Skeletal muscle satellite cell (primary cell): ENCODE measurements around the gene PPP1R36.
"Not testable (repeated sequence)": the region's sequence is repeated elsewhere in the genome, so short reads cannot be mapped to it uniquely, and the experiment has no call there.

Experiments
- H3K27me3 ChIP-seq: 2 replicates; pipeline ENCODE4 v1.7.0; 2013; ENCODE audit warnings: low read length; ENCODE audit not compliant: control insufficient read depth, insufficient read depth
- H3K36me3 ChIP-seq: 2 replicates; pipeline ENCODE4 v1.7.0; 2013; ENCODE audit warnings: mild to moderate bottlenecking, control low read depth, low read length; ENCODE audit not compliant: insufficient read depth
- H3K4me1 ChIP-seq: 2 replicates; pipeline ENCODE4 v1.7.0; 2013; ENCODE audit warnings: low read length; ENCODE audit not compliant: control insufficient read depth, insufficient read depth
- H3K4me2 ChIP-seq: 2 replicates; pipeline ENCODE4 v1.7.0; 2013; ENCODE audit warnings: mild to moderate bottlenecking, low read length
- H3K4me3 ChIP-seq: 2 replicates; pipeline ENCODE4 v1.7.0; 2013; ENCODE audit warnings: low read length
- H3K9ac ChIP-seq: 2 replicates; pipeline ENCODE4 v1.7.0; 2013; ENCODE audit warnings: mild to moderate bottlenecking, low read depth, low read length, moderate library complexity
- H3K9me3 ChIP-seq: replicated peaks from 2 replicates; pipeline ENCODE4 v1.7.0; 2013; ENCODE audit warnings: mild to moderate bottlenecking, control low read depth, low read length

The PPP1R36 gene

DNA sequence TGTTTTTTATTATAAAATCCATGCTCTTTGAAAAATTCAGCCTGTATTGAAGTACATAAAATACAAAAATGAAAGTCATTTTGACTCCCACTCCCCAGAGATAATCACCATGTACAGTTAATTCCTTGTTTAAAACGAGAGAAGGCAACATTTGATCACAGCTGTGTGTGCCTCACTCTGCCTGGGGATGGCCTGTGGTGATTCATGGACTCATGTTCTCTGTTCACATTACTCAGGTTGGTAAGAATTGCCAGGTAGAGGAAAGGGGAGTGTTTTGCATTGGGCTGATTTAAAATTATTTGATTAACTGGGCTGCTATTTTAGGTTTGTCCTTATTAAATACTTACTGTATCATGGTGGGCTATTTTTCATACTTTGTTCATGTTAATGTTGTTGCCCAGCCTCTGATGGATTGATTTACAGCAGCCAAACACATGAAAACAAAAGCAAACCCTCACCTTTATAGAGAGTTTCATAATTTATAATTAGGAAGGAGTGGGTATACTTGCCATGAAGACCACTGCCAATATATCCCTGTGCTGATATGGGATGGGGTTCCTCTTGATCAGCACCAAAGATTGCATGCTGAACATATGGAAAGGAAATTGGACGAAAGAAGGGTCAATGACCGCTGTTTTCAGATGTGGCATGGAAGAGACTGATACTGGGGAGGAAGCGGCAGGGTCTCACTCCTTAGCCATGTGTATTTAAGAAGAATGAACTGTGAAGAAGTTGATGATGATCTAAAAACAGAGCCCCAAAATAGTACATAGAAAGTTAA is 42.2 kb upstream of the PPP1R36 start:
- Histone ChIP-seq H3K9me3 (no peaks in the 10 kb centered on the region), H3K27me3 (no peaks in the 10 kb centered on the region), H3K36me3 (no peaks in the 10 kb centered on the region), H3K4me2 (peak overlapping the region; percentile 91), H3K9ac (peak overlapping the region; percentile 56), H3K4me3 (peak overlapping the region; percentile 67), H3K4me1 (peaks cover 39% of the 10 kb centered on the region)

DNA sequence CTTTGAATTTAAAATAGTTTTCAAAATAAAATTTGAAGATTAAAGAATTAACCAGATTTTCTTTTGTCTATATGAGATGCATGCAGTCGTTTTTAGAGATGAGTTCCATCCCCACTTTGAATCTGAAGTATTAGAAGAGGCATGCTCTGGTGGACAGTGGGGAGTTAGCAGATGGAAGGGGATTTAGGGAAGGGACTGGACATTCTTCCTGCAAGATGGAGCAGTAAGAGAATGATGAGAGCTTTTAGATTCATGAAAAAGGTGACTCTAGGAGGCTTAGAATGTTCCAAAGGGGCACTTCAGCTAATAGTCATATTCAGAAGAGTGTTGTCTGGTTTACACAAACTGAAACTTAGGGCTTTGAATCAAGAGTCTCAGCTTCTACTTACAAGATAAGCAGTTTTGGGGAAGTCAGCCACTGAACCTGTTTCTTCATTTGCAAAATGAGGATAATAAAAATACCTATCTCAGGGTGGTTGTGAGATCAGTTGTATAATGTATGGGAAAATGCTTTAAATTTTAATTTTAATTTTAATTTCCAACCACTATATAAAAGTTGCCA is 41.5 kb upstream of the PPP1R36 start:
- Histone ChIP-seq H3K9ac (no peak overlapping the region), H3K36me3 (no peaks in the 10 kb centered on the region), H3K4me2 (peak overlapping the region; percentile 91), H3K27me3 (no peaks in the 10 kb centered on the region), H3K4me3 (no peak overlapping the region), H3K9me3 (no peaks in the 10 kb centered on the region), H3K4me1 (peaks cover 38% of the 10 kb centered on the region)

DNA sequence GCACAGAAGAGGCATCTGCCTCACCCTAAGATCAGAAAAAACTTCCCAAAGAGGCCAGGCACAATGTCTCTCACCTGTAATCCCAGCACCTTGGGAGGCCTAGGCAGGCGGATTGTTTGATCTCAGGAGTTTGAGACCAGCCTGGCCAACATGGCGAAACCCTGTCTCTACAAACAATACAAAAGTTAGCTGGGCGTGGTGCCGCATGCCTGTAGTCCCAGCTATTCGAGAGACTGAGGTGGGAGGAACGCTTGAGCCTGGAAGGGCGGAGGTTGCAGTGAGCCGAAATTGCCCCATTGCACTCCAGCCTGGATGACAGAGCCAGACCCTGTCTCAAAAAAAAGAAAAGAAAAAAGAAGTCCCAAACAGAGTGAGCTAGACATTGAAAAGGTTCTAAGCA is 40.7 kb upstream of the PPP1R36 start:
- Histone ChIP-seq H3K4me1 (peaks cover 38% of the 10 kb centered on the region), H3K9ac (no peak overlapping the region)

DNA sequence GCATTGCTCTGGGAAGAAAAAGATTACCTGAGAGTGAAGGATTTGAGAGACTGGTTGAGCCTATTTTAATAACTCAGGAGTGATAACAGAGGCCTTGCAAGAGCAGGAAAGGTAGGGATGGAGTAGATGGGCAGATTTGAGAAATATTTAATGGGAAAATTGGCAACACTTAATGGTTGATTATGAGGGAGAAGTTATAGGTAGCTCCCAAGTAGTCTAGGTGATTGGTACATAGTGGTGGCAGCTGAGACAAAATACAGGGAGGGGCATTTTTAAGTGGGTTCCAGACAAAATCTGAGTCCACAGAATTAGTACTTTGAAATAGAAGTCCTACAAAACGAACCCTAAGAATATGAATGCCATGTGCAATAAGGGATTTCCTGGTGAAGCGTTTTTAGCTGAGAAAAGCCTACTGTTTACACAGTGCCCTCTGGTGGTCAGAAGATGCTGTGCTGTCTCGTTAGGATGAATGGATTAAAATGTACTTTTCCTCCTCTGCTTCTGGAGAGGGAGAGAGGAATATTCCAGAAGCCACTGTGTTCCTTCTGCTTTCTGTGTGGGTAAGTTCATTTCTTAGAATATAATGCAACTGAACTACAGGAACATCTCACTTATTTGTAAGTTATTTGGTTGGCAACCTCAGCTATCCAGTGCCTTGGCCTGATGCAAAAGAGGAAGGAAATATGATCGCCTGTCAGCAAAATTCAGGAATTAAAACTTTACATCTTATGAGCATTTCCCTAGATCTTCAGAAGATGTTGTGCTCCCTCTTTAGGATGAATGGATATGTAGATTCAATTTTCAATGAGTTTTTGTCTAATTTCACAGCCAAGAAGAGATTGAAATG is 38.7 kb upstream of the PPP1R36 start:
- H3K9me3 ChIP-seq = no peaks in the 10 kb centered on the region
- no peak overlapping the region for H3K9ac ChIP-seq
- no peaks in the 10 kb centered on the region for H3K36me3 ChIP-seq
- no peaks in the 10 kb centered on the region for H3K27me3 ChIP-seq
- H3K4me1 ChIP-seq = peaks cover 41% of the 10 kb centered on the region
- no peak overlapping the region for H3K4me3 ChIP-seq
- peak overlapping the region; percentile 50 for H3K4me2 ChIP-seq

More for the DNA sequence above, 40.7 kb upstream of the PPP1R36 start:
- Histone ChIP-seq H3K4me2 (no peak overlapping the region), H3K9me3 (no peaks in the 10 kb centered on the region), H3K4me3 (no peak overlapping the region), H3K27me3 (no peaks in the 10 kb centered on the region), H3K36me3 (no peaks in the 10 kb centered on the region)

DNA sequence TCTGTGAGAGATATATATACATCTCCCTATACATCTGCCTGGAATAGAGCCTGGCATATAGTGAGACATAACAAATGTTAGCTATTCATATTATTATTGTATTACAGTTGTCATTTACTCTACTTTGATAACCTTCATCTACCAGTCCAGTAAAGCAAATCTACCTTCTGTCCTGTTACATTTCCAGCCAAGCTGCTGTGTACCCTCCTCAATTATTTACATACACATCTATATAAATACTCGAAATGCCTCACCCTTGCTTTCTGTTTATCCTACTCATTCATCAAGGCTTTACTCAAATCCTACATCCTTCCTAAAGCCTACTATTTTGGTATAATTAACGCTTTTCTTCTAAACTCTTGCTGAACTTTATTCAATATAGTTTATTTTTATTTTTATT is 36.5 kb upstream of the PPP1R36 start:
- Histone ChIP-seq H3K4me2 (no peak overlapping the region), H3K9me3 (no peaks in the 10 kb centered on the region), H3K36me3 (no peaks in the 10 kb centered on the region), H3K9ac (no peak overlapping the region), H3K4me1 (peaks cover 23% of the 10 kb centered on the region), H3K4me3 (no peak overlapping the region), H3K27me3 (no peaks in the 10 kb centered on the region)

DNA sequence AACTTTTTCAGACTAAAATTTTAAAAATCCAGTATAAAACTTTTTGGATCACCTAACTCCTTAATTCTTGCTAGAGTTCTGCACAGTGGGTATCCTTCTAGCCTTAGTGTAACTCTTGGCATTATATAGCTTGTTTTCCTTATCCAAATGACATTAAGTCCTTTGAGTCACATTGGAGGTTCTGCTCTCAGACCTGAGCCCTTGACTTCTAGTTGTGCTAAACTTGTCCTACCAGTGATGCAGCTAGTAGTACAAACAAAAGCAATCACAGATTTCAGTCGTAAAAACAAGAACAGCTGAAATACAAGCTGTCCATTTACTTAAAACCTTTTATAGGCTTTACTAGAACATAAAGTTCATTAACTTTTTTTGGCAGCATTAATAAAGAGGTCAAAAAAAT is 34.7 kb upstream of the PPP1R36 start:
- H3K4me3 ChIP-seq = no peak overlapping the region
- H3K4me2 ChIP-seq = no peak overlapping the region
- no peak overlapping the region for H3K9ac ChIP-seq
- H3K4me1 ChIP-seq = peaks cover 13% of the 10 kb centered on the region
- no peaks in the 10 kb centered on the region for H3K9me3 ChIP-seq
- H3K36me3 ChIP-seq = no peaks in the 10 kb centered on the region
- H3K27me3 ChIP-seq = no peaks in the 10 kb centered on the region

DNA sequence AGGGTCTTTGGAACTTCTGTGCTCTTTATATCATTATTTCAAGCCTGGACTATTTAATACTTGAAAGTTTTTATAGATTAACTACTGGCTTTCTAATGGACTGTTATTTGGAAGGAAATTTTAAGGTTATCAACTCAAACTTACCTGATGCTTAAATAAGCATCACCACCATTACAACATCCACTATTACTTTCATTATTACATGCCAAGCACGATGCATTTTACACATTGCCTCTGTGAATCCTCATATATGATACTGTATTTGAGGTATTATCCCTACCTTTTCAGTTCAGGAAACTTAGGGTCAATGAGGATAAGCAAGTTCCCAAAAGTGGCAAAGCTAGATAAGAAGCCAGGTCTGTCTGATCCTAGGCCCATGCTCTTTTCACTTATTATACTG is 32.8 kb upstream of the PPP1R36 start:
- Histone ChIP-seq H3K36me3 (peaks cover 6% of the 10 kb centered on the region), H3K9ac (no peak overlapping the region), H3K4me2 (no peak overlapping the region), H3K9me3 (no peaks in the 10 kb centered on the region), H3K4me3 (no peak overlapping the region), H3K27me3 (no peaks in the 10 kb centered on the region), H3K4me1 (peaks cover 3% of the 10 kb centered on the region)

DNA sequence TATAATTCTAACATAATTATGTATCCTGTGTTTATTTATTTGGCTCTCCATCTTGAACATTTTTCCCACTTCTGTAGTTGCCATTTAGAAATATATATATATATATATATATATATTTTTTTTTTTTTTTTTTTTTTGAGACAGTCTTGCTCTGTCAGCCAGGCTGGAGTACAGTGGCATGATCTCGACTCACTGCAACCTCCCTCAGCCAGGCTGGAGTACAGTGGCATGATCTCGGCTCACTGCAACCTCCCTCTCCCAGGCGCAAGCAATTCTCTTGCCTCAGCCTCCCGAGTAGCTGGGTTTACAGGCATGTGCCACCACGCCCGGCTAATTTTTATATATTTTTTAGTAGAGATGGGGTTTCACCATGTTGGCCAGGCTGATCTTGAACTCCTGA is 32.1 kb upstream of the PPP1R36 start:
- not testable (repeated sequence) for H3K9ac ChIP-seq, H3K27me3 ChIP-seq, H3K9me3 ChIP-seq, H3K4me2 ChIP-seq, H3K4me3 ChIP-seq, H3K4me1 ChIP-seq
- peaks cover 13% of the 10 kb centered on the region for H3K36me3 ChIP-seq

DNA sequence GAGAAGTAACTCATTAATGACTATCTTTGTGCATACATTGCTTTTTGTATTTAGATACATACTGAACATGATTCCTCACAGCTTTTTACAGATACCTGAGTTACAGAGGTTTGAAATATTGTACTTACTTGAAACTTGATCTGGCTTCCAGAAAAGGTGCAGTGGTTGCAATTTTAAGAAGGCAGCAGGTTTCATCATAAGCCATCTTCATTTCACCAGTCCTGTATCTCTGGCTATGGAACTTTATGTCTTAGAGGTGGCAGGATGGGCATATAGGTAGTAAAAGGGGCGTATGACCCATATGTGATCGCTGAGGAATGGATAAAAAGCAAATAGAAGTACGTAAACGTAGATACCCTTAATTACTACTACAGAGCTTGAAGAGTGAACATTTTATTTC is 31.5 kb upstream of the PPP1R36 start:
- Histone ChIP-seq H3K9me3 (no peaks in the 10 kb centered on the region), H3K4me1 (peaks cover 3% of the 10 kb centered on the region), H3K27me3 (no peaks in the 10 kb centered on the region), H3K4me2 (no peak overlapping the region), H3K4me3 (no peak overlapping the region), H3K36me3 (peaks cover 19% of the 10 kb centered on the region), H3K9ac (no peak overlapping the region)

DNA sequence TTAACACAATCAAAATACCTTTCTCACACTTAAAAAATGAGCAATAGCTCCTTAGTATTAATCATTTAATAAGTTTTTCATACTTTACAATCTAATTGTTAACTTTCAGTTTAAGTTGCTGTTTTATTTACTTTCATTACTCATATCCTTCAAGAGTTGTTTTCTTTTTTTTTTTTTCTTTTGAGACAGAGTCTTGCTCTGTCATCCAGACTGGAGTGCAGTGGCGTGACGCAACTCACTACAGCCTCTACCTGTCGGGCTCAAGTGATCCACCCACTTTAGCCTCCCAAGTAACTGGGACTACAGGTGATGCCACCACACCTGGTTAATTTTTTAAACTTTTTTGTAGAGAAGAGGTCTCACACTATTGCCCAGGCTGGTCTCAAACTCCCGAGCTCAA is 29.1 kb upstream of the PPP1R36 start:
- H3K27me3 ChIP-seq = no peaks in the 10 kb centered on the region
- no peak overlapping the region for H3K9ac ChIP-seq
- no peak overlapping the region for H3K4me2 ChIP-seq
- no peaks in the 10 kb centered on the region for H3K9me3 ChIP-seq
- peaks cover 27% of the 10 kb centered on the region for H3K36me3 ChIP-seq
- no peak overlapping the region for H3K4me3 ChIP-seq
- no peaks in the 10 kb centered on the region for H3K4me1 ChIP-seq

DNA sequence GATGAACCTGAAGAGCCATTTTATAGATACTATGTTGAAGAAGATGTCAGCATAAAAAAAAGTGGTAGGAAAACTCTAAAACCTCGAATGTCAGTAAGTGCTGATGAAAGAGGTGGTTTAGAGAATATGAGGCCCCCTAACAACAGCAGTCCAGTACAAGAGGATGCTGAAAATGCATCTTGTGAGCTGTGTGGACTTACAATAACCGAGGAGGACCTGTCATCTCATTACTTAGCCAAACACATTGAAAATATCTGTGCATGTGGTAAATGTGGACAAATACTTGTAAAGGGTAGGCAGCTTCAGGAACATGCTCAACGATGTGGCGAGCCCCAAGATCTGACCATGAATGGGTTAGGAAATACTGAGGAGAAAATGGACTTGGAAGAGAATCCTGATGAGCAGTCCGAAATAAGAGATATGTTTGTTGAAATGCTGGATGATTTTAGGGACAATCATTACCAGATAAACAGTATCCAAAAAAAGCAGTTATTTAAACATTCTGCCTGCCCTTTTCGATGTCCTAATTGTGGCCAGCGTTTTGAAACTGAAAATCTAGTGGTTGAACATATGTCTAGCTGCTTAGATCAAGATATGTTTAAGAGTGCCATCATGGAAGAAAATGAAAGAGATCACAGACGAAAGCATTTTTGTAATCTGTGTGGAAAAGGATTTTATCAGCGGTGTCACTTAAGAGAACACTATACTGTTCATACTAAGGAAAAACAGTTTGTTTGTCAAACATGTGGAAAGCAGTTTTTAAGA is 27.0 kb upstream of the PPP1R36 start:
- Histone ChIP-seq H3K27me3 (no peaks in the 10 kb centered on the region), H3K4me2 (no peak overlapping the region), H3K9ac (no peak overlapping the region), H3K36me3 (peaks cover 38% of the 10 kb centered on the region), H3K9me3 (no peaks in the 10 kb centered on the region), H3K4me1 (no peaks in the 10 kb centered on the region), H3K4me3 (no peak overlapping the region)
